Brain microvascular endothelial cell (primary cell): ENCODE measurements around the gene WDR70.

Experiments used
- DNase-seq: peaks from one replicate; pipeline ENCODE4 v3.0.0-alpha.2; 2020
- H3K27ac ChIP-seq: fragments of 250-450 bp; sonication (Bioruptor Pico); 2 replicates; pipeline ENCODE4 v1.5.1; 2020; ENCODE audit warnings: mild to moderate bottlenecking, moderate library complexity
- H3K27me3 ChIP-seq: fragments of 250-450 bp; sonication (Bioruptor Pico); replicated peaks from 2 replicates; pipeline ENCODE4 v1.5.1; 2020; ENCODE audit warnings: mild to moderate bottlenecking
- H3K36me3 ChIP-seq: fragments of 250-450 bp; sonication (Bioruptor Pico); replicated peaks from 2 replicates; pipeline ENCODE4 v1.5.1; 2020; ENCODE audit warnings: mild to moderate bottlenecking
- H3K4me3 ChIP-seq: 2 replicates; pipeline ENCODE4 v1.5.1; 2011; ENCODE audit warnings: low read depth, mild to moderate bottlenecking, control low read depth, low read length, moderate library complexity
- in situ Hi-C: cut with HindIII; loops from 2 replicates; pipeline ENCODE4 v1.10.0; 2017; ENCODE audit warnings: low sequenced_read_pairs, low pct_ligation_motif_present
- TF ChIP-seq, protein P1 (sequence below): IDR thresholded peaks from 2 replicates; pipeline ENCODE4 v1.5.1; 2011; ENCODE audit warnings: low read depth, mild to moderate bottlenecking, moderate library complexity, low read length, control low read depth, inconsistent platforms; ENCODE audit errors: missing control alignments

Gene WDR70

DNA sequence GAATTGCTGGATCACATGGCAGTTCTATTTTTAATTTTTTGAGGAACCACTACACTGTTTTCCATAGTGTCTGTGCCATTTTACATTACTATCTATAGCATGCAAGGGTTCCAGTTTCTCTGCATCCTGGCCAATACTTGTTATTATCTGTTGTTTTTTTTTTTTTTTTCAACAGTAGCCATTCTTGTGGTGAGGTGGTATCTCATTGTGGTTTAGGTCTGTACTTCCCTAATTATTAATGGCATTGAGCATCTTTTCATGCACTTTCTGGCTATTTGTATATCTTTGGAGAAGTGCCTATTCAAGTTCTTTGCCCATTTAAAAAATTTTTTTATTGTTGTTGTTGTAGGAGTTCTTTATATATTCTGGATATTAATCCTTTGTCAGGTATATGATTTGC lies 363.0 kb downstream of the WDR70 start:
- in situ Hi-C loops: no loop called here
- TF ChIP-seq, protein P1, sequence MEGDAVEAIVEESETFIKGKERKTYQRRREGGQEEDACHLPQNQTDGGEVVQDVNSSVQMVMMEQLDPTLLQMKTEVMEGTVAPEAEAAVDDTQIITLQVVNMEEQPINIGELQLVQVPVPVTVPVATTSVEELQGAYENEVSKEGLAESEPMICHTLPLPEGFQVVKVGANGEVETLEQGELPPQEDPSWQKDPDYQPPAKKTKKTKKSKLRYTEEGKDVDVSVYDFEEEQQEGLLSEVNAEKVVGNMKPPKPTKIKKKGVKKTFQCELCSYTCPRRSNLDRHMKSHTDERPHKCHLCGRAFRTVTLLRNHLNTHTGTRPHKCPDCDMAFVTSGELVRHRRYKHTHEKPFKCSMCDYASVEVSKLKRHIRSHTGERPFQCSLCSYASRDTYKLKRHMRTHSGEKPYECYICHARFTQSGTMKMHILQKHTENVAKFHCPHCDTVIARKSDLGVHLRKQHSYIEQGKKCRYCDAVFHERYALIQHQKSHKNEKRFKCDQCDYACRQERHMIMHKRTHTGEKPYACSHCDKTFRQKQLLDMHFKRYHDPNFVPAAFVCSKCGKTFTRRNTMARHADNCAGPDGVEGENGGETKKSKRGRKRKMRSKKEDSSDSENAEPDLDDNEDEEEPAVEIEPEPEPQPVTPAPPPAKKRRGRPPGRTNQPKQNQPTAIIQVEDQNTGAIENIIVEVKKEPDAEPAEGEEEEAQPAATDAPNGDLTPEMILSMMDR: no peak
- H3K4me3 ChIP-seq: no peak overlapping the region
- no peaks in the 10 kb centered on the region for H3K36me3 ChIP-seq
- no peak for DNase-seq
- H3K27ac ChIP-seq: no peak overlapping the region
- H3K27me3 ChIP-seq: no peaks in the 10 kb centered on the region

DNA sequence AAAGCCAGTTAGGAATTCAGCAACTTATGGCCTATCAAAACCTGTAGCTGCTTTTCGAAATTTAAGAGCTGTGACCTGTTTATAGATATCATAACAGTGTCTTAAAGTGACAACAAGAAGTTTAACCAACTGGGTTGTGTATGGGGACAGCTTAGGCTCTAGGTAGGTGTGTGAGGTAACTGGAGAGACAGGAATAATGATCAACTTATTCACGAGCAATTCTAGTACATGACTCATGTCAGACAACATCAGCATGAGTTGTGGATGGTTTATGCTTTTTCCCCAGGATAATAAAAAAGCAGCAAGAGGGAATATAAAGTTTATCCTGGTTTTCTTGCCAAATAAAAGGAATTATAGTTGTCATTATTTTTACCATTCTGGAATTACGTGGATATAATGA lies 372.1 kb downstream of the WDR70 start:
- no peak for DNase-seq
- no peak overlapping the region for H3K4me3 ChIP-seq
- no peaks in the 10 kb centered on the region for H3K36me3 ChIP-seq
- in situ Hi-C loops: no loop called here
- TF ChIP-seq, protein P1: no peak
- no peak overlapping the region for H3K27ac ChIP-seq
- H3K27me3 ChIP-seq: no peaks in the 10 kb centered on the region

DNA sequence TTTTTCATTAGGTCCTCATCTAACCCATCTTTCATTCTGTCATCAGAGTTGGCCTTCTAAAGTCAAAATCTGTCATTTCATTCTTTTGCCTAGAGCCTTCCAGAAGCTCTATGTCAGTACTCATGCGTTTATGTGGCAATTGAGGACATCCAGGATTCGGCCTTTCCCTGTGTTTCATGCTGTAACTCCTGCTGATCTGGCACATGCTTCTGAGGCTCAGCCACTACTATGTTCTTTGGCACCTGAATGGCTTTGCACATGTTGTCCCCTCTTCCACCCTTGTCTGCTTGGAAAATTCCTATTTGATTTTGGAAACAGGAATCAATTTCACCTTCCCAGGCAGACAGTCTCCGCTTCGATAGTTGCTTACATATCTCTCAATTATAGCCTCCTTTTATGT lies 375.9 kb downstream of the WDR70 start:
- Histone ChIP-seq H3K36me3 (no peaks in the 10 kb centered on the region), H3K27me3 (no peaks in the 10 kb centered on the region), H3K27ac (no peak overlapping the region), H3K4me3 (no peak overlapping the region)
- in situ Hi-C loops: no loop called here
- TF ChIP-seq, protein P1: no peak
- no peak for DNase-seq

DNA sequence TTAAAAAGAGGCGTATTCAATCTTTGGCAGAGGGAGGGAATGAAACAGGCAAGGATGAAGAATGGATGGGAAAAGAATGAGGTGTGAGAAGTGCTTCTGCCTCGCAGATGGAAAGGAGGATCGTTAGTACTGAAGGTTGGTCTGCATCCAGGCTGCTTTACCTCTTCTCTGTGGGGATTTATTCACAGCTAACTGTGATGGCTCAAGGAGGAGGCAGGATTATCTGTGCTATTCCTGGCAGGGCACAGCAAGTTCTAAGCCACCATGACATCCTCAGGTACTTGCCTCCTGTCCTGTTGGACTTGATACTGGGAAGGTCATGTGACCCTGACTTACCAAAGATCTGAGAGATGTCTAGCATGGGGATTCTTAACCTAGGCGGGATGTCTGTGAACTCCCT lies 376.5 kb downstream of the WDR70 start:
- Histone ChIP-seq H3K36me3 (no peaks in the 10 kb centered on the region), H3K4me3 (no peak overlapping the region), H3K27me3 (no peaks in the 10 kb centered on the region), H3K27ac (no peak overlapping the region)
- TF ChIP-seq, protein P1: no peak
- in situ Hi-C loops: no loop called here
- DNase-seq: no peak

DNA sequence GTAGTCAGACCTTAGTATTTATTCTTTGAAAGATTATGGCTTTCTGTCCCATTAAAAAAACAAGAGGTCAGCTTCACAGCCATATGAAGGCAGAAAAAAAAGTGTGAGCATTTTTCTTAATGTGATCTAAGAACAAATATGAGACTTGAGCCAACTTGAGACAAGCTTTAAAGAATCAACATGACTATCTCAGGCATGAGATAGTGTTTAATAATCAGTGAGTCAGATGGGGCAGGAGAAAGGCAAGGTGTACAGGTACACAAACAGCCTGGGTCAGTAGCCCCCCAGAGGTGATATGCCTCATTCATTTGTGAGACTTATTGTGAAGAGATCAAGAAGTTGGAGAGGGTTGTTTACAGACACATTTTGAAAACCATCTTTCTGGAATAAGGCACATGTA lies 377.1 kb downstream of the WDR70 start:
- TF ChIP-seq, protein P1: no peak
- H3K27ac ChIP-seq: no peak overlapping the region
- H3K4me3 ChIP-seq: no peak overlapping the region
- DNase-seq: no peak
- H3K36me3 ChIP-seq: no peaks in the 10 kb centered on the region
- H3K27me3 ChIP-seq: no peaks in the 10 kb centered on the region
- in situ Hi-C loops: no loop called here

DNA sequence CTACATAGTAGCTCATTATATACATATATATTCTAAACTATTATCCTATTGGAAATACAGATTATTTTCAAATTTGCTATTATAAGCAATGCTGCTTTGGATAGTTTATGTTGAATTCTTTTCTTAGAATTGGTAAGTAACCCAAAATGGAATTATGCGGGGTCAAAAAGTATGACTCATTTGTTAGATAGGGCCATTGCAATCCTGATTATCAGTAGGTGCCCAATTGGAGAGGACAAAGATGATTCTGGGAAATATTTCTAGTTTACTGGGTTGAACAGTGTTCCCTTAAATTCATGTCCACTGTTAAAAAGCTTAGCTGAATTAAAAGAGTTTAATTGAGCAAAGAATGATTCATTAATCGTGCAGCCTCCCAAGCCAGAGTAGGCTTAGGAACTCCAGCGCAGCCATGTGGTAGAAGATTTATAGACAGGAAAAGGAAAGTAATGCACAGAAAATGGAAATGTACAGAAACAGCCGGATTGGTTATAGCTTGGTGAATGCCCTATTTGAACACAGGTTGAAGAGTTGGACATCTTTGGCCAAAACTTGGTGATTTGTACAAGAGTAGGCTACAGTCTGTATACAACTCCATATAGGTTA lies 379.0 kb downstream of the WDR70 start:
- in situ Hi-C loops: no loop called here
- no peak overlapping the region for H3K27ac ChIP-seq
- DNase-seq: no peak
- no peaks in the 10 kb centered on the region for H3K36me3 ChIP-seq
- H3K27me3 ChIP-seq: no peaks in the 10 kb centered on the region
- no peak overlapping the region for H3K4me3 ChIP-seq
- TF ChIP-seq, protein P1: peak; percentile 50
